Progenitor cell of endocrine pancreas (in vitro differentiated cells): ENCODE data around the gene LZTFL1. TPM values are rescaled to one million over a fixed set of nuclear protein-coding genes. Genes with fewer than 3 reads are reported as not detected.

Experiments used
- DNase-seq: peaks from one replicate; pipeline ENCODE4 v3.0.0; 2021; ENCODE audit warnings: low spot score; ENCODE audit not compliant: unreplicated experiment
- H3K27ac Mint-ChIP-seq: 2 replicates; pipeline ENCODE4 v1.8.0; 2021; ENCODE audit warnings: mild to moderate bottlenecking, moderate library complexity, mixed read lengths
- H3K27me3 Mint-ChIP-seq: 2 replicates; pipeline ENCODE4 v1.8.0; 2021; ENCODE audit warnings: mixed read lengths
- H3K36me3 Mint-ChIP-seq: 2 replicates; pipeline ENCODE4 v1.8.0; 2022; ENCODE audit warnings: mixed read lengths; ENCODE audit not compliant: insufficient read depth
- H3K4me1 Mint-ChIP-seq: 2 replicates; pipeline ENCODE4 v1.8.0; 2021; ENCODE audit warnings: low read depth, mixed read lengths
- H3K4me3 Mint-ChIP-seq: 2 replicates; pipeline ENCODE4 v1.8.0; 2021; ENCODE audit warnings: low read depth, mild to moderate bottlenecking, moderate library complexity, mixed read lengths
- H3K9me3 Mint-ChIP-seq: 2 replicates; pipeline ENCODE4 v1.8.0; 2021; ENCODE audit warnings: low read depth, mixed read lengths
- CTCF ChIP-seq: fragments of 200-600 bp; sonication (generic); IDR thresholded peaks from one replicate; pipeline ENCODE4 v1.5.0; 2021; ENCODE audit warnings: antibody characterized with exemption, mild to moderate bottlenecking; ENCODE audit not compliant: unreplicated experiment
- total RNA-seq: library from RNA; stranded (reverse); gene quantifications from 2 replicates; pipeline ENCODE4 v1.2.1, GENCODE V29; 2021

Gene LZTFL1
- total RNA-seq, 1 donor from 2014 or later: 28.1 TPM

- Mint-ChIP-seq H3K27me3 (peaks cover 79% of the 10 kb centered on the region), H3K36me3 (no peaks in the 10 kb centered on the region), H3K27ac (no peak overlapping the region), H3K4me3 (peak overlapping the region; percentile 7), H3K9me3 (no peaks in the 10 kb centered on the region), H3K4me1 (no peaks in the 10 kb centered on the region)
- no peak for TF ChIP-seq CTCF
- no peak for DNase-seq
These were observed 46.4 kb downstream of the LZTFL1 start for GRCh38 chr3:45795509-45795881.

- Mint-ChIP-seq H3K27ac (no peak overlapping the region), H3K9me3 (peaks cover 4% of the 10 kb centered on the region), H3K27me3 (peaks cover 83% of the 10 kb centered on the region), H3K36me3 (no peaks in the 10 kb centered on the region), H3K4me3 (no peak overlapping the region), H3K4me1 (no peaks in the 10 kb centered on the region)
- DNase-seq: no peak
- TF ChIP-seq CTCF: no peak
These were observed 47.3 kb downstream of the LZTFL1 start for GRCh38 chr3:45794660-45795059.

- DNase-seq: no peak
- Mint-ChIP-seq H3K36me3 (no peaks in the 10 kb centered on the region), H3K27ac (no peak overlapping the region), H3K4me3 (no peak overlapping the region), H3K27me3 (peaks cover 78% of the 10 kb centered on the region), H3K4me1 (no peaks in the 10 kb centered on the region), H3K9me3 (peaks cover 4% of the 10 kb centered on the region)
- TF ChIP-seq CTCF: no peak
These were observed 47.8 kb downstream of the LZTFL1 start for GRCh38 chr3:45794177-45794560.

GRCh38 chr3:45793482-45794176, 48.3 kb downstream of the LZTFL1 start:
- H3K4me3 Mint-ChIP-seq: no peak overlapping the region
- peaks cover 73% of the 10 kb centered on the region for H3K27me3 Mint-ChIP-seq

GRCh38 chr3:45792516-45793172, 49.3 kb downstream of the LZTFL1 start:
- Mint-ChIP-seq H3K9me3 (peaks cover 9% of the 10 kb centered on the region), H3K36me3 (no peaks in the 10 kb centered on the region), H3K4me1 (no peaks in the 10 kb centered on the region), H3K27me3 (peaks cover 63% of the 10 kb centered on the region), H3K27ac (no peak overlapping the region), H3K4me3 (no peak overlapping the region)
- no peak for TF ChIP-seq CTCF
- no peak for DNase-seq

More at GRCh38 chr3:45793482-45794176, 48.3 kb downstream of the LZTFL1 start:
- Mint-ChIP-seq H3K4me1 (no peaks in the 10 kb centered on the region), H3K36me3 (no peaks in the 10 kb centered on the region), H3K27ac (no peak overlapping the region), H3K9me3 (peaks cover 9% of the 10 kb centered on the region)
- no peak for DNase-seq
- no peak for TF ChIP-seq CTCF
